ENCODE data around the gene SPACA7. TPM values are rescaled to one million over a fixed set of nuclear protein-coding genes. Genes with fewer than 3 reads are reported as not detected.
"Not testable (repeated sequence)": the region's sequence is repeated elsewhere in the genome, so short reads cannot be mapped to it uniquely, and the experiment has no call there.

SPACA7 gene
- total RNA-seq, 1 donor from 2014 or later = not detected

GRCh38 chr13:112431734-112432133 is 55.6 kb downstream of the SPACA7 start:
- no peak for DNase-seq (ENCODE audit: low spot score in 2 of 2, unreplicated experiment in 2 of 2)
- Mint-ChIP-seq H3K4me1 (no peaks in the 10 kb centered on the region), H3K9me3 (peaks cover 40% of the 10 kb centered on the region), H3K27me3 (ENCODE audit: low read depth) (peaks cover under 1% of the 10 kb centered on the region), H3K4me3 (no peak overlapping the region), H3K27ac (no peak overlapping the region), H3K36me3 (no peaks in the 10 kb centered on the region)
- TF ChIP-seq CTCF (IDR thresholded peaks at IDR 0.05; ENCODE audit: unreplicated experiment) = no peak

GRCh38 chr13:112432734-112433133 is 56.6 kb downstream of the SPACA7 start:
- H3K9me3 Mint-ChIP-seq = peaks cover 34% of the 10 kb centered on the region
- H3K4me1 Mint-ChIP-seq; H3K4me3 Mint-ChIP-seq; H3K27me3 Mint-ChIP-seq (ENCODE audit: low read depth); H3K36me3 Mint-ChIP-seq; DNase-seq (ENCODE audit: low spot score in 2 of 2, unreplicated experiment in 2 of 2); H3K27ac Mint-ChIP-seq: not testable (repeated sequence)

GRCh38 chr13:112433517-112433916 is 57.4 kb downstream of the SPACA7 start:
- H3K9me3 Mint-ChIP-seq = peaks cover 36% of the 10 kb centered on the region
- not testable (repeated sequence) for H3K27me3 Mint-ChIP-seq (ENCODE audit: low read depth); H3K27ac Mint-ChIP-seq; DNase-seq (ENCODE audit: low spot score in 2 of 2, unreplicated experiment in 2 of 2); H3K4me1 Mint-ChIP-seq; H3K4me3 Mint-ChIP-seq; H3K36me3 Mint-ChIP-seq

GRCh38 chr13:112434032-112434431 is 57.9 kb downstream of the SPACA7 start:
- Mint-ChIP-seq H3K4me3 (no peak overlapping the region), H3K27me3 (ENCODE audit: low read depth) (peaks cover 1% of the 10 kb centered on the region), H3K27ac (no peak overlapping the region), H3K9me3 (peaks cover 41% of the 10 kb centered on the region), H3K36me3 (no peaks in the 10 kb centered on the region), H3K4me1 (no peaks in the 10 kb centered on the region)
- no peak for DNase-seq (ENCODE audit: low spot score in 2 of 2, unreplicated experiment in 2 of 2)
- no peak for TF ChIP-seq CTCF (IDR thresholded peaks at IDR 0.05; ENCODE audit: unreplicated experiment)

GRCh38 chr13:112434937-112435523 is 58.9 kb downstream of the SPACA7 start:
- DNase-seq (ENCODE audit: low spot score in 2 of 2, unreplicated experiment in 2 of 2) = no peak
- Mint-ChIP-seq H3K36me3 (no peaks in the 10 kb centered on the region), H3K4me3 (no peak overlapping the region), H3K4me1 (no peaks in the 10 kb centered on the region), H3K27ac (no peak overlapping the region), H3K27me3 (ENCODE audit: low read depth) (peaks cover 11% of the 10 kb centered on the region), H3K9me3 (peaks cover 32% of the 10 kb centered on the region)
- TF ChIP-seq CTCF (IDR thresholded peaks at IDR 0.05; ENCODE audit: unreplicated experiment) = no peak

- TF ChIP-seq CTCF (IDR thresholded peaks at IDR 0.05; ENCODE audit: unreplicated experiment) = no peak
- Mint-ChIP-seq H3K36me3 (no peaks in the 10 kb centered on the region), H3K27ac (no peak overlapping the region), H3K4me1 (no peaks in the 10 kb centered on the region), H3K9me3 (peaks cover 29% of the 10 kb centered on the region), H3K4me3 (no peak overlapping the region), H3K27me3 (ENCODE audit: low read depth) (peaks cover 18% of the 10 kb centered on the region)
- DNase-seq (ENCODE audit: low spot score in 2 of 2, unreplicated experiment in 2 of 2) = no peak
These were observed 59.8 kb downstream of the SPACA7 start for GRCh38 chr13:112435973-112436372.

- Mint-ChIP-seq H3K9me3 (peaks cover 24% of the 10 kb centered on the region), H3K27me3 (ENCODE audit: low read depth) (peaks cover 32% of the 10 kb centered on the region)
- TF ChIP-seq CTCF (IDR thresholded peaks at IDR 0.05; ENCODE audit: unreplicated experiment) = no peak
These were observed 61.9 kb downstream of the SPACA7 start for GRCh38 chr13:112438094-112438493.

More at GRCh38 chr13:112438094-112438493, 61.9 kb downstream of the SPACA7 start:
- no peak overlapping the region for H3K27ac Mint-ChIP-seq
- no peaks in the 10 kb centered on the region for H3K4me1 Mint-ChIP-seq
- no peak for DNase-seq (ENCODE audit: low spot score in 2 of 2, unreplicated experiment in 2 of 2)
- H3K4me3 Mint-ChIP-seq = no peak overlapping the region
- H3K36me3 Mint-ChIP-seq = no peaks in the 10 kb centered on the region
